Ishikawa (cell line): Measurements from ENCODE around the gene ACOX3.
A peak's percentile ranks its signal among the peaks of the same experiment; 100 is the strongest.

Source experiments
- CEBPB ChIP-seq: IDR thresholded peaks from 2 replicates; pipeline ENCODE4 v1.6.1; 2012
- CREB1 ChIP-seq: IDR thresholded peaks from 2 replicates; pipeline ENCODE4 v1.6.1; 2012; ENCODE audit warnings: low read depth
- EGR1 ChIP-seq: IDR thresholded peaks from 2 replicates; pipeline ENCODE4 v1.6.1; 2012
- EP300 ChIP-seq: IDR thresholded peaks from 2 replicates; pipeline ENCODE4 v1.6.1; 2012; ENCODE audit warnings: borderline replicate concordance
- FOXM1 ChIP-seq: IDR thresholded peaks from 2 replicates; pipeline ENCODE4 v1.6.1; 2012; ENCODE audit warnings: low read depth, borderline replicate concordance
- NFIC ChIP-seq: IDR thresholded peaks from 2 replicates; pipeline ENCODE4 v1.6.1; 2012
- RAD21 ChIP-seq: IDR thresholded peaks from 2 replicates; pipeline ENCODE4 v1.6.1; 2012; ENCODE audit warnings: low read depth
- TAF1 ChIP-seq: IDR thresholded peaks from 2 replicates; pipeline ENCODE4 v1.6.1; 2012; ENCODE audit warnings: low read depth, mild to moderate bottlenecking
- TCF12 ChIP-seq: IDR thresholded peaks from 2 replicates; pipeline ENCODE4 v1.6.1; 2012; ENCODE audit warnings: low read depth
- TEAD4 ChIP-seq: IDR thresholded peaks from 2 replicates; pipeline ENCODE4 v1.6.1; 2012
- YY1 ChIP-seq: IDR thresholded peaks from 2 replicates; pipeline ENCODE4 v1.6.1; 2012; ENCODE audit warnings: low read depth
- ZBTB7A ChIP-seq: IDR thresholded peaks from 2 replicates; pipeline ENCODE4 v1.6.1; 2012; ENCODE audit warnings: low read depth
- TF ChIP-seq, protein P1 (sequence below): IDR thresholded peaks from 2 replicates; pipeline ENCODE4 v1.6.1; 2012
- TF ChIP-seq, protein P2 (sequence below): IDR thresholded peaks from 2 replicates; pipeline ENCODE4 v1.6.1; 2012; ENCODE audit warnings: low read depth, mild to moderate bottlenecking
- TF ChIP-seq, protein P3 (sequence below): IDR thresholded peaks from 2 replicates; pipeline ENCODE4 v1.6.1; 2012

The ACOX3 gene

GRCh38 chr4:8320386-8320750, 120.2 kb downstream of the ACOX3 start:
- TF ChIP-seq TCF12 (no peak), RAD21 (peak; percentile 70), CREB1 (no peak), TAF1 (no peak), EGR1 (no peak)

- no peak for TF ChIP-seq ZBTB7A
- no peak for TF ChIP-seq RAD21
- no peak for TF ChIP-seq TEAD4
- TF ChIP-seq FOXM1, result no peak
- TF ChIP-seq CEBPB, result no peak
- TF ChIP-seq EGR1, result no peak
- TF ChIP-seq CREB1, result no peak
- no peak for TF ChIP-seq TCF12
- TF ChIP-seq, protein P1, sequence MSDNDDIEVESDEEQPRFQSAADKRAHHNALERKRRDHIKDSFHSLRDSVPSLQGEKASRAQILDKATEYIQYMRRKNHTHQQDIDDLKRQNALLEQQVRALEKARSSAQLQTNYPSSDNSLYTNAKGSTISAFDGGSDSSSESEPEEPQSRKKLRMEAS, result no peak
- TF ChIP-seq YY1, result no peak
- TF ChIP-seq, protein P2, sequence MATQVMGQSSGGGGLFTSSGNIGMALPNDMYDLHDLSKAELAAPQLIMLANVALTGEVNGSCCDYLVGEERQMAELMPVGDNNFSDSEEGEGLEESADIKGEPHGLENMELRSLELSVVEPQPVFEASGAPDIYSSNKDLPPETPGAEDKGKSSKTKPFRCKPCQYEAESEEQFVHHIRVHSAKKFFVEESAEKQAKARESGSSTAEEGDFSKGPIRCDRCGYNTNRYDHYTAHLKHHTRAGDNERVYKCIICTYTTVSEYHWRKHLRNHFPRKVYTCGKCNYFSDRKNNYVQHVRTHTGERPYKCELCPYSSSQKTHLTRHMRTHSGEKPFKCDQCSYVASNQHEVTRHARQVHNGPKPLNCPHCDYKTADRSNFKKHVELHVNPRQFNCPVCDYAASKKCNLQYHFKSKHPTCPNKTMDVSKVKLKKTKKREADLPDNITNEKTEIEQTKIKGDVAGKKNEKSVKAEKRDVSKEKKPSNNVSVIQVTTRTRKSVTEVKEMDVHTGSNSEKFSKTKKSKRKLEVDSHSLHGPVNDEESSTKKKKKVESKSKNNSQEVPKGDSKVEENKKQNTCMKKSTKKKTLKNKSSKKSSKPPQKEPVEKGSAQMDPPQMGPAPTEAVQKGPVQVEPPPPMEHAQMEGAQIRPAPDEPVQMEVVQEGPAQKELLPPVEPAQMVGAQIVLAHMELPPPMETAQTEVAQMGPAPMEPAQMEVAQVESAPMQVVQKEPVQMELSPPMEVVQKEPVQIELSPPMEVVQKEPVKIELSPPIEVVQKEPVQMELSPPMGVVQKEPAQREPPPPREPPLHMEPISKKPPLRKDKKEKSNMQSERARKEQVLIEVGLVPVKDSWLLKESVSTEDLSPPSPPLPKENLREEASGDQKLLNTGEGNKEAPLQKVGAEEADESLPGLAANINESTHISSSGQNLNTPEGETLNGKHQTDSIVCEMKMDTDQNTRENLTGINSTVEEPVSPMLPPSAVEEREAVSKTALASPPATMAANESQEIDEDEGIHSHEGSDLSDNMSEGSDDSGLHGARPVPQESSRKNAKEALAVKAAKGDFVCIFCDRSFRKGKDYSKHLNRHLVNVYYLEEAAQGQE, result no peak
- TF ChIP-seq, protein P3, sequence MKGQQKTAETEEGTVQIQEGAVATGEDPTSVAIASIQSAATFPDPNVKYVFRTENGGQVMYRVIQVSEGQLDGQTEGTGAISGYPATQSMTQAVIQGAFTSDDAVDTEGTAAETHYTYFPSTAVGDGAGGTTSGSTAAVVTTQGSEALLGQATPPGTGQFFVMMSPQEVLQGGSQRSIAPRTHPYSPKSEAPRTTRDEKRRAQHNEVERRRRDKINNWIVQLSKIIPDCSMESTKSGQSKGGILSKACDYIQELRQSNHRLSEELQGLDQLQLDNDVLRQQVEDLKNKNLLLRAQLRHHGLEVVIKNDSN, result no peak
Measured at GRCh38 chr4:8319731-8320385, 120.7 kb downstream of the ACOX3 start.

DNA sequence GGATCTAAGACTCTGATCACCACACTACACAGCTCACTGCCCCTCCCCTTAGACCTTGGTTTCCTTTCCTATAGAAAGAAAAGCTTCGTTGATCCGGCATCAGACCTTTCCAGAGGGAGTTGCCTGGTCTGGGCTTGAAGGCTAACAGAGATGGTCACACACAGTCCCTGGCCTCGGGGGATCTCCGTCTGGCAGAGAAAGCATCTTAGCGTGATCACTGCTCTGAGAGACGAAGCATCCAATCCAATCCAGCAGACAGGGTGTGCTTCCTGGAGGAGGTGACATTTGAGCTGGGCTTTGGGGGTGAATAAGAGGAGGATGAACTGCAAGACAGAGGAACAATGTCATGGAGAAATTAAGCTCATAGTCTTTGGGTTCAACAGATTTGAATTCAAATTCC, 121.5 kb downstream of the ACOX3 start:
- TF ChIP-seq CEBPB (no peak), EGR1 (no peak), TCF12 (no peak), NFIC (no peak), RAD21 (no peak), TEAD4 (no peak), ZBTB7A (no peak), YY1 (no peak), CREB1 (no peak), TAF1 (no peak), FOXM1 (no peak), EP300 (no peak)
- TF ChIP-seq, protein P3, result no peak
- TF ChIP-seq, protein P1, result no peak
- TF ChIP-seq, protein P2, result no peak

- TF ChIP-seq EGR1 (no peak), CEBPB (no peak), RAD21 (no peak)
Measured at GRCh38 chr4:8318509-8318908, 122.0 kb downstream of the ACOX3 start.

DNA sequence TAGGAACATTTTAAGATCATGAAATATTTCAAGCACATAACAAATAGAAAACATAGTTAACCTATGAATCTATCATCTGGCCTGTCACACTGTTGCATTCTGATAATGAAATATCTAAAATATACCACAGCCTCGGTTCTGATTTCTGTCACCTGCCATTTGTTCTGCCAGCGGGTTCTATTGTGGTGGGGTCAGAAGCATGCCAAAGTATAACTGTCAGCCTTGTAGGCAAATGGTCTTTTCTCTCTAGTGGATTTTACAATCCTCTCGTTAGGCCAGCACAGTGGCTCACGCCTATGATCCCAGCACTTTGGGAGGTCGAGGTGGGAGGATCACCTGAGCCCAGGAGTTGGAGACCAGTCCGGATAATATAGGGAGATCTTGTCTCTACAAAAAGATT, 123.0 kb downstream of the ACOX3 start:
- TF ChIP-seq CEBPB, result no peak
- no peak for TF ChIP-seq TEAD4
- TF ChIP-seq EP300, result no peak
- TF ChIP-seq CREB1, result no peak
- TF ChIP-seq TAF1, result no peak
- no peak for TF ChIP-seq EGR1
- TF ChIP-seq, protein P1, result no peak
- no peak for TF ChIP-seq YY1
- no peak for TF ChIP-seq TCF12
- TF ChIP-seq, protein P3, result no peak
- no peak for TF ChIP-seq NFIC
- no peak for TF ChIP-seq RAD21
- TF ChIP-seq, protein P2, result no peak
- TF ChIP-seq FOXM1, result no peak
- no peak for TF ChIP-seq ZBTB7A
